UCSD-AML1 (cell line): ENCODE measurements around the gene PTGS1.
A peak's percentile ranks its signal among the peaks of the same experiment; 100 is the strongest.
"Not testable (repeated sequence)": the region's sequence is repeated elsewhere in the genome, so short reads cannot be mapped to it uniquely, and the experiment has no call there.

Experiments
- DNase-seq: peaks from one replicate; lab custom pipeline; 2025; ENCODE audit not compliant: unreplicated experiment; lab: John Stamatoyannopoulos, UW

Gene PTGS1

DNA sequence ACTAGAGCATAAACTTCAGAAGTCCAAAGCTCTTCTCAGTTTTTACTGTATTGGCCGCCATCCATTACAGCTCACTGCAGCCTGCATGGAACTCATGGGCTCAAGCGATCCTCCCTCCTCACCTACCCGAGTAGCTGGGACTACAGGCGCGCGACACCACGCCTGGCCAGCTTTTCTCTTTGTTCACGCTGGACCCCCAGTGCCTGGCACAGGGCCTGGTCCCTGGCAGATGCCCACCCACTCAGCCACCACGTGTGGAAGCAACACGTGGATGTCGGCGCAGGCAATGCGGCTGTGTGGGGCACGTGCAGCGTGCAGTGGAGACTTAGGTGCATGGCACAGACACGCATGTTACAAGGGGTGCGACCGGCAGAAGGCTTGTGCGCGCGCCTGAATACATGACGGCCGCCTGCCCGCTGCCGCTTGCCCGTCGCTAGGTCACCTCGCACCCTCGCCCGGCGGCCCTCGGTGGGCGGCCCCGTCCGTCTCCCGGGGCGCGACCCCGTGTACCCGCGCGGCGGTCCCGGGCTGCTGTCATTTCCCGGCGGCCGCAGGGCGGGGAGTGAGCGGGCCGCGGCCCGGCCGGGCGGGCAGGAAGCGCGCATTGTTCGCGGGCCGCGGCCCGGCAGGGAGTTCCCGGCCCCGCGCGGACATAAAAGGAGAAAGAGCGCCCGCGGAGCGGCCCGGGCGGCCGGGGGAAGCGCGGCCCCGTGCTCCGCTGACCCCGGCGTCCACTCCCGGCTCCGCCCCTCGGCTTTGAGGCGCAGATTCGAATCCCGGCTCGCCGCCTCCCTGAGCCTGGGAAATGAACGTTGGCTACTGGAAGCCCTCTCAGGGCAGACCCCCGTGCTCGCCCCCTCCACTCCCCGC lies 24.1 kb upstream of the PTGS1 start:
- no peak for DNase-seq

DNA sequence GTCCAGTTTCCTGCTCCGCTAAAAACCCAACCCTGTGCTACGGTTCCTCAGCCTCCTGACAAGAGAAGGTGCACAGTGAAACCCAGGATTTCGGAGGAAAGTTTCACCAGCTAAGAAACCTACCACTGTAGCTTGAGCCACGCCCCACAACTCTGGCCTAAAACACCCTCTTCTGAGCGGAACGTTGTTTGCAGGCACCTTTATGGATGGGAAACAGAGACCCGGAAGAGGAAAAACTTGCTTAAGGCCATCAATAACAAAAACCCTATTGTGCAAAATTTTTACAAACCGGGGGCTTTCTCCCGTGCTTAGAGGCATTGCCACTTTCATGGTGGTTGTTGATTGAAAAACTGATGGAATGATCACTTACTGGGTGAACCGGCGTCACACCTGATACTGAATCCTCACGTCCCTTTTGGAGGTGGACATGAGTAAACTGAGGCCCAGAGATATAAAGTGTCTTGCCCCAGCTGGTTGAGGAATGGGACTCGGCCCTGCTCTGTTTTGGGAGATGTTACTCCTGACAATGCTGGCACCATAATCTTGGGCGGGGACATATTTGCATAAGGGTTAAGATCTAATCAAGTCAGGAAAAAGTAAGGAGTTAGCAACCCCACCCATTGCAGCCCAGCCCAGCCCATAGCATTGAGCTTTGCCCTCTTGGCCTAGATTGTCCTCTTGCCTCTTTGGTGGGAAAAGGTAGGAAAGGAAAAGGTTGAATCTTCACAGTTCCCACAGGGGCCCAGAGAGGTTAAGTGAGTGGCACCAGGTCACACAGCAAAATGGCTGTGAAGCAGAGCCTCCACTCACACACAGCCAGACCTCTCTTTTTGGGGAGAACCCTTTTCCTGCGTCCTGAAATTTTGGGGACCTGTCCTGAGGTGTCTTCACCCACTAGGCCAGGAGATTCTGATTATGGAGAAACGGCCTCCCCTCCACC lies 23.2 kb upstream of the PTGS1 start:
- no peak for DNase-seq

DNA sequence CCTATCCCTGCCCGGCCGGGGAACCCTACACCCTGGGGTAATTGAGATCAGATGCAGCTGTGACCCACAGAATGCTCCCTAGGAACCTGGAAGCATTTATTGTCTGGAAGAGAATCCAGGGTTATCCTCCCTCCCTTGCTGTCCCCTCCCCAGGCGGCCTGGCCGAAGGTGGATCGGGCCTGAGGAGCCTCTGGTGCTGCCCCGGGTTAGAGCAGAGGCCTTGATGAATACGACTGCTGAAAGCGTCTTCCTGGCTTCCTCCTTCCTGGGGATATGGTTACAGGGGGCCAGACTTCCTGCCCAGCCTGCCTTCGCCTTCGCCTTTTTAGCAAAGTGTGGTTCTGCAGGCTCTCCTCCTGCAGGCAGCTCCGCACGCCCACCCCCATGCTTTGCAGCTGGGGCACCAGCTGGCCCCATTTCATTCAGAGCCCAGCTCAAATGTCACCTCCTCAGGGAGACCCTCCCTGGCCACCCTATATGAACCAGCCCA lies 22.5 kb upstream of the PTGS1 start:
- DNase-seq: peak; percentile 66

DNA sequence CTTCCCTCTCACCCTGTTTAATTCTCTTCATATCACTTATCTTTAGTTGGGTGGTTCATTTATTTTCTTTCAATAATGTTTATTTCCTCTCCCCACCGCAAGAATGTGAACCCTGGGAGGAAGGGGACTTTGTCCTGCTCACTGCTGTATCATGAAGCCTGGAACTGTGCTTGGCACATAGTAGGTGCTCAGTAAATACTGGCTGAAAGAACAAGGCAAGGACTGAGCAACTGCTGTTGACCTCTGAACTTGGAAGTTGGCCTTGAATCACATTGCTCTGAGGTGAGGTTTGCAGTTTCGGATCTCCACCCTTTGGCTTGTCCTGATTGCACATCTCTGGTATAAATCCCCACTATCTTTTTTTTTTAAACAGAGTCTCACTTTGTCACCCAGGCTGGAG lies 22.0 kb upstream of the PTGS1 start:
- DNase-seq: no peak

DNA sequence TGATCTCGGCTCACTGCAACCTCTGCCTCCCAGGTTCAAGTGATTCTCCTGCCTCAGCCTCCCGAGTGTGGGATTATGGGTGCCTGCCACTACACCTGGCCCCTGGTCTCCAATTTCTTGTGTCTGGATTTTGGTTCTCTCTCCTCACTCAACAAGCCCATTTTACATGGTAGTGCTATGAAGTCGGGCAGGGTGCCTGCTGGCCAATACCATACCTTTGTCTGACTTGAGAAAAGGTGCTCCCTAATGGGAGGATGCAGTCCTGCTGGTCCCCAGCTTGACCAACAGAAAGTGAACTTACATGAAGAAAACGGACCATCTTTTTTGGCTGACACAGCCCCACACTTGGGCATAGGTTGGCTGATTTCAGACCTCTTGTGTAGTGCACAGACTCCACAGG lies 21.6 kb upstream of the PTGS1 start:
- DNase-seq: no peak

DNA sequence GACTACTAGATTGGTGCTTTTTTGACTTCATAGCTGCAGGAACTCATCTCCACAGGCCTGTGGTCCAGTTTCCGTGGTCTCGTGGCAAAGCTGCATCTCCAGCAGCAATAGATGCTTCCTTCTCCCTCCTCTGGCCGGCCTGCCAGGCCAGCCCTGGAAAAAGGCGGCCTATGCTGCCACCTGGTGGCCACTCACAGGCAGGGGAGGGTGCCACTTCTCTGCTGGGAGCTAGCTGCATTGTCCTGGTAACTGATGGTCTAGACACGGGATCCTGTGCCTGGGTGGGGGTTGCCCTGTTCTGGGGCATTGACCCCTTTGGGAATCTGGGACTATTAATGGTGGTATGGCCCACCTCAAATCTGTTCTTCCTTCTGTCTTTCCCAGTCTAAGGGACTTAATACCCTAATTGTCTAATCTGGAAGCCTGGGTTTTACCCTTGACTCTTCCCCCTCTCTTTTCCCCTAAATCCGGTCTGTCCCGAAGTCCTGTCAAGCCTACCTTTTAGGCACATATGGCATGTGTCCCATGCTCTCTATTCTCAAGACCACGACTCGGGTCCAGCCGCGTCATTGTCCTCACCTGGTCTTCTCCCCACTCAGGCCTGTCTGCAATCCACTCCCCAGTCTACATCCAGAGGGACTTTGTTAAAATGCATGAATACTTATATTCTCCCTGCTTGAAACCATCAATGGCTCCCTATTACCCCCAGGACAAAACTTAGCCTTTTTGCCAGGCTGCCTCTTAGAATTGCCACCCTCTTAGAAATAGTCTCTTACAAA lies 20.1 kb upstream of the PTGS1 start:
- DNase-seq: peak; percentile 88

DNA sequence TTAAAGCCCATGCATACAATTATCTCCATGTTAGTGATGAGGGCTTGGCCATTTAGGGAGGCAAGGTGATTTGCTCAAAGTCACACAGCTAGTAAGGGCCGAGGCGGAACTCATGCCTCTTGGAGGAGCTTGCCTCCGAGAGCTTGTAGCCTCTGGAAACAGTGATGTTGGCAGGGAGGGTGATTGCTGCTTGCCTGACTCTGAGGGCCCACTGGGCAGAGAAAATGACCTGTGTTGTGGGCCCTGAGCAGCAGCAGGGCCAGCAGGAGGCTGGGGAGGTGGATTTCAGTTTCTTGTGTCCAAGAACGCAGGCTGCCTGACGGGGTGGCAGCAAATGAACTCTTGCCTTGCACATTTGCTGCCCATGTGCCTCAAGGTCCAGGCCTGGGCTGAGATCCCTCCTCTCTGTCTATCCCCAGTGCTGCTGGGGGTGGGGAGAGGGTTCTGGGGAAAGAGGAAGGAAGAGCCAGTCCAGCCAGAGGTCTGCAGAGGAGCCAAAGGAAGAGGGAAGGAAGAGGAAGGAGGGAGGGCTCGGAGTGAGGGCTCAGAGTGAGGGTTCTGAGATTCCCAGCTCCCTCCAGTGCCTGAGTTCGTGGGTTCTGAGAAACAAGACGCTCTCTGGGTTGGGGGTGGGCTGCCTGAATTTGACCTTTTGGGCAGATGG lies 16.2 kb upstream of the PTGS1 start:
- peak; percentile 72 for DNase-seq

DNA sequence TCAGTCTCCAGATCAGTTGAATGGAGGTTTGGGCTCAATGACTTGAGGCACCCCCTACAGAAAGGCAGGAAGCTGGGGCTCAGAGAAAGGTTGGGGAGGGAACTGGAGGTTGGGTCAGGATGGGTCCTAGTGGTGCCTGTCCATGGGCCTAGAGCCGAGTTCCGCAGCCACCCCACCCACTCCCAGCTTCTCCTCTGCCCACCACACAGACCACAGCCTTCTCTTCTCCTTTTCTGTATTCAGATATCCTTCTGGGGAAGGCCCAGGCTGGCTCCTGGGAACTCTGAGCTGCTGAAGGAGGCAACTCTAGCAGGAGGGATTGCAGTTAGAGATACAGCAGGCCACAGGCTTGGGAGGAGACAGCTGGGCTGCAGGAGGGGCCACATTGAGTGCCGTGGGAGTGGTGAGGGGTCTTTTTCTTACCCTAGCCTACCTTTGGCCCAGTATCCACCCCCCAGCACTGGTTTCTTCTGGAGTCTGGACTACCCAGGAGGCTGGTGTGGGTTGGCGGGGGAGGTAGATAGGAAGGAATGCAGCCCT lies 15.4 kb upstream of the PTGS1 start:
- DNase-seq: no peak

DNA sequence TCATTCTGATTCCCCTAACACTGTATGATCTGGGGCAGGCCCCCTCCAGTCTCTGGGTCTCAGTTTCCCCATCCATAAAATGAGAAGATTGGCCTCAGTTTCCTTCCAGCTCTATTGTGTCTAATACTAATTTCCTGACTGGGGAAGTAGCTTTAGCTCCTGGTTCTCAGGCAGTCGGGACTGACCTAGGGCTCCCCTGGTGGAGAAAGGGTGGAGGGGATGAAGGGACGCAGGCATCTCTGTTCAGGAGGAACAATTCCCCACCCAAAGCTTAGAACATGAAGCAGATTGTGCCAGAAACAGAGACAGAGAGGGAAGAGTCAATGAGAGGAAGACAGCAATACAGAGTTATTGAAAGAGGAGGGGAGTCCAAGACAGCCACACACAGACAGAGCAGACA lies 14.2 kb upstream of the PTGS1 start:
- peak; percentile 40 for DNase-seq

DNA sequence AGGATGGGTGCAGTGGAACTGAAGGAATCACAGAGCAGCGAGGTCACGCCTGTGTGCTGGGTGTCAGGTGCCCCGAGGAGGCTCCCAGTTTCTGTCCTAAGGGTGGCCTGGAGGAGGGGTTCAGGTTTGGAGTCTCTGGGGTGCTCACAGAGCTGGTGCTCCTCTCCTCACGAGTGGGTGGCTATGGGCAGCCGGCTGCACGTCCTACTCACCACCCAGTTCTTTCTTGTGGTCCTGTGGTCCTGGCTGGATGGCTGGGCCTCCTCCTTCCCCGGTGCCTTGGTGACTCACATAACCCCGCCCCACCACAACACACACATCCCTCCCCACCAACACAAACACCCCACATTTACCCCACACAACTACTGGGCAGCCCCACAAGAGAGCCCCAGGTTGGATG lies 9.9 kb upstream of the PTGS1 start:
- DNase-seq: no peak

DNA sequence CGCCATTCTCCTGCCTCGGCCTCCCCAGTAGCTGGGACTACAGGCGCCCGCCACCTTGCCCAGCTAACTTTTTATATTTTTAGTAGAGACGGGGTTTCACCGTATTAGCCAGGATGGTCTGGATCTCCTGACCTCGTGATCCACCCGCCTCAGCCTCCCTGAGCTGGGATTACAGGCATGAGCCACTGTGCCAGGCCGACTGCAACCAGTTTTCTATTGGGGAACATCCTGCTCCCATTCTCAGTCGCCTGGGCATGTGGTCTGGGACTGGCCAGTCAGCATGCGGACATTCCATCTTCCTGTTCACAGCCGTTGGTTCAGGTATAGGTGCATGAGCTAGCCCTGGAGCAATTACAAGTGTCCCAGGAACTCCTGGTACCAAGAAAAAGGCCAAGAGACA lies 7.7 kb upstream of the PTGS1 start:
- DNase-seq: not testable (repeated sequence)

DNA sequence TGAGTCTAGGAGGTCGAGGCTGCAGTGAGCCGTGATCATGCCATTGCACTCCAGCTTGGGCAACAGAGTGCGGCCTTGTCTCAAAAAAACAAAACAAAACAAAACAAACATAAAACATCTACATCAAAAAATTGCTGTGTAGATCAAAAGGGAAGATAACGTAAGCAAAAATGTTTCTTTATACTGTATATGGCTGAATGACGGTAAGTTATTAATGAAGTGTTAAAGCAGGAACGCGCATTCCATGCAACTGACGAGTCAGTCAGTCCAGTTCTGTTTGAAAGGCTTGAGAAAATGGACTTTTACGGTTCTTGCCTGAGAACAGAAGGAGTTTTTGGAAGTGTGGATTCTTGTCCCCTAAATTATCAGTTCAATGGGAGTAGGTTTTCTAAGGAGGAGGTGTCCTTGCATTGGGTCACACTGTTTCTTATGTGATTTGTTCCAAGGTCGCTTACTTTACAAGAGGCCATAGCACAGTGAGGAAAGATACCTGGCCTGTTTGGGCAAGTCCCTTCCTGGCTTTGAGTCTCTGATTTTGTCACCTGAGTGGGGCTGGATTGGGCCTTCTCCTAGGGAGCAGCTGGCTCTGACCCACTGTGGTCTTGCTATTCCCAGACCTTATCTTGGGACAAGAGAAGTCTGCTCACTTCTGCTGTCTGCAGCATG lies 6.6 kb upstream of the PTGS1 start:
- DNase-seq: no peak

DNA sequence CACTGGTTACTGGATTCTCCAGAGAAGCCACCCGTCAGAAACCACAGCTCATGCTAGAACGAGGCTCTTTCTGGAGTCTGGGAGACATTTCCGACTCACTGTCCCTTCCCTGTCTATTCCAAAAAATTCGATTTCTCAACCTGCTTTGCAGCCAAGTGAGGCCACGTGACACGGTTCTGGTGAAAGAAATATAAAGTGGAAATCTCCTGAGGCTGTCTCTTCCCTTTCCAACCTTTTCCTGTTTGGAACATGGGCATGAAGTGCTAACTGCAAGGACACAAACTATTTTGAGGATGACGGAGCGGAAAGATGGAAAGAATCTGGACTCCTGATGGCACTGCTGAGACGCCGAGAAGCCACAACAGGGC lies 6.1 kb upstream of the PTGS1 start:
- DNase-seq: no peak

DNA sequence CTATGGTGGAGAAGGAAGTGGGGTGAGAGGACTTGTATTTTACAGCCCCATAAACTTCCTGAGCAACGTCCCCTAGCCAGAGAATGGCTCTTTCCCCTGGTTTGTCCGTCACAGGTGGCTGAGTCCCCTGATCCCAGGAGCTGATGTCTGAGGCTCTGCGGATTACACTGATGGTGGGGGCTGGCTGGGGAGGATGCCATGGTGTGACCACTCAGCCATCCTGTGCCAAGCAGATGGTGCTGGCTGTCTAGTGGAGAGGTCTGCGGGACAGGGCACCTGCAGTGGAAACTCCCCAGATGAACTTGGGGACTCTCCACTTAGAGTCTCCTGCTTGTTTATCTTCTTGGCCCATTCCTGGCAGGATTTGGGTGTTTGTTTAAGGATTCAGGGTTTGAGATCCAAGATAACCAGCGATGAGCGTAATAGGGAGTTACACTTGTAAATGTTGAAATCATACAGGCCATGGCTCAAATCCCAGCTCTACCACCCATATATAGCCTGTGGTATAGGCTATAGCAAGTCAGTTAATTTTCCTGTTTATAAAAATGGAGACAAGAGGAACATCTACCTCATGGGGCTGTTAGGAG lies 4.7 kb upstream of the PTGS1 start:
- DNase-seq: no peak

DNA sequence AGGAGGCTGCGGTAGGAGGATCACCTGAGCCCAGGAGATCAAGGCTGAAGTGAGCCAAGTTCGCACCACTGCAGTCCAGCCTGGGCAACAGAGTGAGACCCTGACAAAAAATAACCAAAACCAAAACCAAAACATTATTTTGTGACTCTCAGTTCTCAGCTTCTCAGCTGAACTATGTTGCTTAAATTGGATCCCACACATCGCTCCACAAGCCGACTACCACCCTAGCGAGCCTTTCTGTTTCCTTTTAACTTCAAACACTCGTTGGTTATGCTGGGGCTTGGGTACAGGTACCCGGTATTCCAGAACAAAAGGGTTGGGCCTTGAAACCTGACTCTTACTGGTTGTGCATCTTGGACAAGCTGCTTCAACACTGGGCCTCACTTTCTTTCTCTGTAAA lies 3.8 kb upstream of the PTGS1 start:
- DNase-seq: no peak

DNA sequence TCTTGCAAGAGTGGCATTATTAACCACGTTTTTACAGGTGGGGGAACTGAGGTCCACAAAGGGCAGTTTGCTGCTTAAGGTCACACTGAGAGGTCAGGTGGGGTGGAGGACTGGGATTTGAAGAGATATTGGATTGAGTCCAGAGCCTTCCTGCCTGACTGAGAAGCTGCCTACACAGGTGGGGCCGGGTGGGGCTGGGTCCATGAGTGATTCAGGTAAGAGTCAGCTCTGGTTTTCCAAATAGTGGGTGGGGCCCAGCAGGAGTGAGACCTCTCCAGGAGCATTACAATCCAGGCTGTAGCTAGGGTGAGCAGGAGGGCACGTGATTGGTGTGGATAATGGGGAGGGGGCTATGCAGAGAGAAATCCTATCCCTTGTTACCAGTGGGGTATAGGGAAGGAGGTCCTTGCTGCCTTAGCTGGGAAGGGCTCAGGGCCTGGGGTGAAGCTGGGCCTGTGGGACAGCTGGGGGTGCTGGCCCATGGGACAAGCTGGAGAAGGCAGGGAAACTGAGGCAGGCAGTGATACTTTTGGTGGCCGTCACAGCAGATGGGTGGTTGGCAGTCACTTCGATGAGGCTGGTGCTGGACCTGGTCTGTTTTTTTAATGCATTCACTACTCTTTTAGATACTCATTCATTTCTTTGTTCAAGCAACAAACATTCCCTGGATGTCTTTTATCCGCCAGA lies 2.9 kb upstream of the PTGS1 start:
- DNase-seq: no peak

DNA sequence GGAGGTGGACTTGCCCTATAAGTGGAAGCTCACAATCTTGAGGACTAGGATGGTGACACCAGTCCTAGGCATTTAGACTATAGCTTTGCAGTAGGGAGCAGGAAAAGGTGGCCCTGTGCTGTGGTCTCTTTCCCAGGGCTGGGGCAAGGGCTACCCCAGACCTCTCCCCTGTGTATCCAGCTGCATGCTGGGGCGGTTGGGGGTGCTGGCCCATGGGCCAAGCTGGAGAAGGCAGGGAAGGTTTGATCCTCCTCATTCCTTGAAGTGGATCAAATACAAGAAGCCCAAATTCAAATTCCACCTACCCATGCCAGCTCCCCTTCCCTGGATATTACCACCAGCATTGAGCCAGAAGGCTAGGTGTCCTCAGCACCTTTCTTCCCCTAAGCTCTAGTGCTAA lies 2.2 kb upstream of the PTGS1 start:
- no peak for DNase-seq

DNA sequence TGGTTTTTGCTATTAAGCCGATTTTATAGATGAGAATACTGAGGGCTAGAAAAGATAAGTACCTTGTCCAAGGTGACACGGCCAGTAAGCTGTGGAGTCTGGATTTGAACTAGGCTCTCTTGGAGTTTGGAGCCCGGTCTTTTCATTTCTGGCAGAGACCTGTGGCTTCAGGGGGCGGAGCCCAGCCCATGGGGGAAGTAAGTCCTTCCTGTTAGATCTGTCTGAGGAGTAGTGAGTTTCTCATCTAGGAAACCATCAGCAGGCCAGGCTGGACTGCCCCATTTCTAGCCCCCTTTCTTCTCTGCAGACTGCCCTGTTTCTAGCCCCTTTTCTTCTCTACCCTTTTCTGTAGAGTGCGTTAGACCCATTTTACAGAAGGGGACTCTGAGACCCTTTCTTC lies 521 bp upstream of the PTGS1 start:
- peak; percentile 75 for DNase-seq

DNA sequence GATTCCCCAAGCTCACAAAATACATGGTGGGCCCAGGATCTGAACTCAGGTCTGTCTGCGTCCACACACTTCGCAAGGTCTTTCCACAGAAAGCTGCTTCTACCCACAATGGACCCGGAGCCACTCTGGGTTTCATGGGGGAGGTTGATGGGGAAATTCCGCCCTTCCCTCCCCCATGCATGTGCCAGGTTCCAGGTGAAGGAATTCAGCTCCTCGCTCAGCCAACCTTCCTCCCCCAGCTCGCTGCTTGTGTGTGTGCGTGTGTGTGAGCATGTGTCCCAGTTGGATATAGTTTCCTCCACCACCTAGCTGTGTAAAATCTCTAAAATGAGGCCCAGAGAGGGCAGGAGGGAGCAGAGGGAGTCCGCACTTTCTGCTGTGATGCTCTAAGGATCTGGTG lies 1.0 kb downstream of the PTGS1 start:
- no peak for DNase-seq
